Transverse colon (tissue), 4 donors: ENCODE measurements around the gene GRIP2.

Experiments used
- EP300 ChIP-seq: sonication (generic); formaldehyde crosslinking; IDR thresholded peaks from one replicate; pipeline ENCODE4 v1.6.1; 2017; ENCODE audit warnings: antibody characterized with exemption, low read depth
- POLR2A ChIP-seq: fragments of 450-650 bp; IDR thresholded peaks from one replicate; pipeline ENCODE4 v1.6.1; 2016; ENCODE audit warnings: antibody characterized with exemption, mild to moderate bottlenecking, moderate library complexity
- POLR2AphosphoS5 ChIP-seq, 3 donors: sonication (generic); formaldehyde crosslinking; IDR thresholded peaks; one replicate each; pipeline ENCODE4 v1.6.1; 2016; ENCODE audit warnings: antibody characterized with exemption in 3 of 3
- TF ChIP-seq, protein P1 (sequence below), 5 experiments: fragments of 200-600 bp in 3 of 5; fragments of 450-650 bp in 2 of 5; sonication (generic) in 3 of 5; IDR thresholded peaks; 1 replicate in 2 of 5; 2 replicates in 3 of 5; pipeline ENCODE4 v1.5.1; 2016 to 2017; ENCODE audit warnings: antibody characterized with exemption in 5 of 5, inconsistent platforms in 3 of 5, mild to moderate bottlenecking in 2 of 5, moderate library complexity in 1 of 5

DNA sequence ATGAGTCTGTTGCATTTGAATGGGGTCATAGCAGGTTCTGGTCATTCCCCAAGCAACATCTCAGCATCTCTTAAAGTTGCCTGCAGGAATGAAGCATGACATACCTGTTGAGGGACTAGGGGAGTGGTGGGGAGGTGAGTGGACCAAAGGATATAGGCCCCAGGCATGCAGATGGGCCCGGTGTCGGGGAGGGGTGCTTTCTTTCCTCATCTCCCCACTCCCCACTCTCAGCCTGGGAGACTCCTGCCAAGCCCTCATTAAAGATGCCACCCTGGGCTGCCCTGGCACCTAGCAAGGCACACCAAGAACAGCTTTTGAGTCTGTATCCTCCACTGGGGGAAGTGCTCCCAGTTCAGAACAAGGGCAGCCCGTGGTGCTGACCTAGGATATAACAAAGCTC, 54.2 kb downstream of the GRIP2 start:
- TF ChIP-seq POLR2A (no peak), EP300 (no peak), POLR2AphosphoS5 (IDR thresholded peaks at IDR 0.05) (no peak)
- TF ChIP-seq, protein P1, sequence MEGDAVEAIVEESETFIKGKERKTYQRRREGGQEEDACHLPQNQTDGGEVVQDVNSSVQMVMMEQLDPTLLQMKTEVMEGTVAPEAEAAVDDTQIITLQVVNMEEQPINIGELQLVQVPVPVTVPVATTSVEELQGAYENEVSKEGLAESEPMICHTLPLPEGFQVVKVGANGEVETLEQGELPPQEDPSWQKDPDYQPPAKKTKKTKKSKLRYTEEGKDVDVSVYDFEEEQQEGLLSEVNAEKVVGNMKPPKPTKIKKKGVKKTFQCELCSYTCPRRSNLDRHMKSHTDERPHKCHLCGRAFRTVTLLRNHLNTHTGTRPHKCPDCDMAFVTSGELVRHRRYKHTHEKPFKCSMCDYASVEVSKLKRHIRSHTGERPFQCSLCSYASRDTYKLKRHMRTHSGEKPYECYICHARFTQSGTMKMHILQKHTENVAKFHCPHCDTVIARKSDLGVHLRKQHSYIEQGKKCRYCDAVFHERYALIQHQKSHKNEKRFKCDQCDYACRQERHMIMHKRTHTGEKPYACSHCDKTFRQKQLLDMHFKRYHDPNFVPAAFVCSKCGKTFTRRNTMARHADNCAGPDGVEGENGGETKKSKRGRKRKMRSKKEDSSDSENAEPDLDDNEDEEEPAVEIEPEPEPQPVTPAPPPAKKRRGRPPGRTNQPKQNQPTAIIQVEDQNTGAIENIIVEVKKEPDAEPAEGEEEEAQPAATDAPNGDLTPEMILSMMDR (IDR thresholded peaks at IDR 0.05): no peak
